DMS 273 treated with DMSO at 0.1 percent for 48 hours (cell line): ENCODE measurements around the gene KRTAP29-1.
"Not testable (repeated sequence)": the region's sequence is repeated elsewhere in the genome, so short reads cannot be mapped to it uniquely, and the experiment has no call there.

Source experiments
- DNase-seq: peaks from one replicate; lab custom pipeline; 2025; lab: John Stamatoyannopoulos, UW

Gene KRTAP29-1, protein sequence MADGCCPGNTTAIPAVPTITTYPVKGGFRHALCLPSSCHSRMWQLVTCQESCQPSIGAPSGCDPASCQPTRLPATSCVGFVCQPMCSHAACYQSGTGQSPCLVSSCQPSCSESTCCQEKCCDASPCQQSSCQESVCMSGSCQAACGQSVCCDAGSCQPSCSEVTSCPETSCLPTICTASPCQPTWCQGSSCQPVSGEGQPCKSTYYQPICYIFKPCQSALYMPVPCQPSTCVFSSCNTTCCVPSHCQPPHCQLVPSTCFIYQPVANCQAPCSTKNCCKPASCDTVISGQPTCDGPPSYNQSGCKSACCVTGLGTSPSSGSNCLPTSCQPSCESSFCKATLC

DNA sequence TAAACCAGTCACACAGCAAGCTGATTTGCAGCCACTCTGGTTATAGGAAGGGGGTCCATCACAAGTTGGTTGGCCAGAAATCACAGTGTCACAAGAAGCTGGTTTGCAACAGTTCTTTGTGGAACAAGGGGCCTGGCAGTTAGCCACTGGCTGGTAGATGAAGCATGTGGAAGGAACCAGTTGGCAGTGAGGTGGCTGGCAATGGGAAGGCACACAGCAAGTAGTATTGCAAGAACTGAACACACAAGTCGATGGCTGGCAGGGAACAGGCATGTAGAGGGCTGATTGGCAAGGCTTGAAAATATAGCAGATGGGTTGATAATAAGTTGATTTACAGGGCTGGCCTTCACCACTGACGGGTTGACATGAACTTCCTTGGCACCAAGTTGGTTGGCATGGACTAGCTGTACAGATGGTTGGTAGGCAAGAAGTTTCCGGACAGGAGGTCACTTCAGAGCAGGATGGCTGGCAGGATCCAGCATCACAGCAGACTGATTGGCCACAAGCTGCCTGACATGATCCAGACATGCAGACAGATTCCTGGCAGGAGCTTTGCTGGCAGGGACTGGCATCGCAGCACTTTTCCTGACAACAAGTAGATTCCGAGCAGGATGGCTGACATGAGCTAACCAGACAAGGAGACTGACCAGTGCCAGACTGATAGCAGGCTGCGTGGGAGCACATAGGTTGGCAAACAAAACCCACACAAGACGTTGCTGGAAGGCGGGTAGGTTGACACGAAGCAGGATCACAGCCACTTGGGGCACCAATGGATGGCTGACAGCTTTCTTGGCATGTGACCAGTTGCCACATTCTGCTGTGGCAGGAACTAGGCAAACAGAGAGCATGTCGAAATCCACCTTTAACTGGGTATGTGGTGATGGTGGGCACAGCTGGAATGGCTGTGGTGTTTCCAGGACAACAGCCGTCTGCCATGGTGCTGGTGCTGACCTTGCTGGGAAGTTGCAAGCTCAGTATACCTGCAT, at the start of gene KRTAP29-1:
TSS of gene KRTAP29-1 (minus strand) at position 936 of the 986 bp plus-strand sequence. CDS start at position 936, 0 bp downstream.
- peak; percentile 23 for DNase-seq

DNA sequence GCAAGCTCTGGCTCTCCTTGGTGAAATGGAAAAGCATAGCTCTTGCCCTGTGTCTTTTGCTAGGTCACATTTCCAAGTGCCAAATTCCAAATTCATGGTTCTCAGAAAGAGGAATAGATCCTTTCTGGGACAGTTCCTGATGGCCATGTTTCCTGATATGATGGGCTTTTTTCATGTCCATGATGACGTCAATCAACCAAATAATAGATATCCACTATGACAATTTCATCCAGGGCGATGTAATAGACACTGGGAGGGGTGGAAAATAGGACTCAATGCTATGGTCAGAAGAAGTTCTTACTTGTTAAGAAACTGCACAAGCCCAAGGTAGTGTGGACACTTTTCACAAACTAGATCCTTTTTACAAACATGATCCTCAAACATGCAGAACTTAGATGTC, 48.5 kb upstream of the KRTAP29-1 start:
- no peak for DNase-seq

DNA sequence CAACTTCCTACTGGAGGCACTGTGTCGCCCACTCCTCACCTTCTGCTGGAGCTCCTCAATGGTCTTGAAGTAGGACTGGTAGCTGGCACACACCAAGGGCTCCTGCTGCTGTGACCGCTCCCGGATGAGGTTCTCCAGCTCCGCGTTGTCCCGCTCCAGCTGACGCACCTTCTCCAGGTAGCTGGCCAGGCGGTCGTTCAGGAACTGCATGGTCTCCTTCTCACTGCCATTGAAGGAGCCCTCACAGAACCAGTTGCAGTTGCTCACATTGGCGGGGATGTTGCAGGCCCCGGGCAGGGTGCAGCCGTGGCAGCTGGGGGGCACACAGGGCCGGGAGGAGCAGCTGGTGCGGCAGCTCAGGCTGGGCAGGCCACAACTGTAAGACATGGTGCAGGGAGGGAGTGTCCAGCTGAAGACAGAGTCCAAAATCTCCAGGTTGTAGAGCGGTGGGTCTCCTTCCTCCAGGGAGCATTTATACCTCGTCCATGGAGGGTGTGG, 47.8 kb upstream of the KRTAP29-1 start, which contains the start of gene KRT33A:
TSS of gene KRT33A (minus strand) at position 448 of the 498 bp plus-strand sequence. CDS start at position 387, 61 bp downstream.
- DNase-seq: not testable (repeated sequence)

DNA sequence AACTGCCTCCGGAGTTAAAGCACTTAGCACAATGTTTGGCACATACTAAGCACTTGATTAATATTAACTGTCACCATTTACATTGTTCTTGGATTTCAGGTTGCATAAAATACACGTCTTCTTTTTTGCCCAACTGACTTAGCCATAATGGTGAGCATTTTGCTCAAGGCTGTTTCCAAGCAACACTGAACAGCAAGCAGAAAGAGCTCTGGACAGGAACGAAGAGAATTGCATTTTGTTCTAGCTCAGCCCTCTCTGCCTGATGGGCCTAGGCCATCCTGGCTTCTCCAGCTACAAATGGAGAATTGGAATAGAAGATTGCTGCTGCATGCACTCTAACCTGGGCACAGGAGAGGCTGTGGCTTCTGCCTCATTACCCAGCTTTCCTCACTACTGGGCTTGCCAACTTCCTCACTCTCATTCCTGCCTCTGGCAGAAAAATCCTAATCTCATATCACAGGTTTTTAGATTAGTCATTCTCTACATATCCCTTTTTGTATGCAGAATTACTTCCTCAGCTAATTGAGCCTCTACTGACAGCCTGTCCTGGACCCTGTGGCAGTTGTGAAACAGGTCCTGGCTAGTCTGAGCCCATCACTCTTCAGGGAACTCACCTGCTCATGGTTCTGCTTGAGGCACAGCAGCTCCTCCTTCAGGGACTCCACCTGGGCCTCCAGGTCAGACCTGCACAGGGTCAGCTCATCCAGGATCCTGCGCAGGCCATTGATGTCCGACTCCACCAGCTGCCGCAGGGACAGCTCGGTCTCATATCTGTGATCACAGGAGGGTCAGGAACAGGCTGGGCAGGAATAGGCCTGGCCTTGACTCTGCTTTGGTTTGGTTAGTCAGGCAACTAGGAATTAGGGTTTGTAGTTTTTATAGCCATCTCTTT, 45.5 kb upstream of the KRTAP29-1 start:
- DNase-seq: no peak

DNA sequence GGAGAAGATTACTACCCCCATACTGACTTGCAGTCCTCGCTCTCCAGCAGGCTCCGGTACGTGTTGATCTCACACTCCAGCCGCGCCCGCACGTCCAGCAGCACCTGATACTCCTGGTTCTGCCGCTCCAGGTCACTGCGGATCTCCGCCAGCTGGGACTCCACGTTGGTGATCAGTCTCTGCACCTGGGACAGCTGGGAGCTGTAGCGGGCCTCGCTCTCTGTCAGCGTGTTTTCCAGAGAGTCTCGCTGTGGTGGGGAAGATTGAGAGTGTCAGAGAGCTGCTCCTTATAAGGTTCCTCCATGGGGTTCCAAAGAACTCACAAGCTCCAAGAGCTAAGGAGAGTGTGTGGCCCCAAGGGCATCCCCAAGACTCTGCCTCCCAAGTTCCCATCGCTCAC, 43.8 kb upstream of the KRTAP29-1 start:
- DNase-seq: not testable (repeated sequence)

DNA sequence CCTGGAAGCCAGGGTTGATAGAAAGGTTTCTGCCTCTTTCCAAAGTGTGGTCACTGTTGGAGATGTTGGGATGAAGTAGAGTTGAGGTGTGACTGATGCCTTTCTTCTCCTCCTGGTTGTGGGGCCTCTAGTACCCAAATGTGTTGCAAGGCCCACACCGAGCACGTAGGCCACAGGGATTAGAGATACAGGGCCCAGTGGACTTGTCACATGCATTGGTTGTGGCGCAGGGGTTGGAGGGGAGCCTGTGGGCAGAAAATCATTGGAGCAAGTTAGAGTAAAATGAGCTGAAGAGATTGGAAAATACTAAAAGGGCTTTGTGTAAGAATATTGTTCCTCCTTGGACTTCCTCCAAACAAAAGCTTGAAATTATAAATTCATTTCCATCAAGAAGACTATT, 43.3 kb upstream of the KRTAP29-1 start:
- DNase-seq: no peak

DNA sequence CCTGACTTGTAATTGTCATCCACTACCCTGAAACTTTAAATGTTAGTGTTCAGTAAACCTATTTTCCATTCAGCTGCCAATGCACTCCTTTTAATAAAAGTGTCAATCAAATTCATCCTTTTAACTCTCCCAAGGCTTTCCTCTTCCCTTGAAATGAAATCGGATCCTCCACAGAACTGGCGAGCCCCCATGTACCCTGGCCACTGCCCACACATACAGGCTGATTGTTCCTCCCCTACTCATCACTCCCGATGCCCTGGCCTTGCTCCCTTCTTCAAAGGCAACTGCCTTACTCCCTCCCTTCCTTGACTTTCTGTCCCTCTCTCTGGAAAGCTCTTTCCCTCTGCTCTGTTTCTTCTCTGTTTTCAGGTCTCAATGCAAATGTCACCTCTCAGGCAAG, 40.4 kb upstream of the KRTAP29-1 start:
- DNase-seq: no peak

DNA sequence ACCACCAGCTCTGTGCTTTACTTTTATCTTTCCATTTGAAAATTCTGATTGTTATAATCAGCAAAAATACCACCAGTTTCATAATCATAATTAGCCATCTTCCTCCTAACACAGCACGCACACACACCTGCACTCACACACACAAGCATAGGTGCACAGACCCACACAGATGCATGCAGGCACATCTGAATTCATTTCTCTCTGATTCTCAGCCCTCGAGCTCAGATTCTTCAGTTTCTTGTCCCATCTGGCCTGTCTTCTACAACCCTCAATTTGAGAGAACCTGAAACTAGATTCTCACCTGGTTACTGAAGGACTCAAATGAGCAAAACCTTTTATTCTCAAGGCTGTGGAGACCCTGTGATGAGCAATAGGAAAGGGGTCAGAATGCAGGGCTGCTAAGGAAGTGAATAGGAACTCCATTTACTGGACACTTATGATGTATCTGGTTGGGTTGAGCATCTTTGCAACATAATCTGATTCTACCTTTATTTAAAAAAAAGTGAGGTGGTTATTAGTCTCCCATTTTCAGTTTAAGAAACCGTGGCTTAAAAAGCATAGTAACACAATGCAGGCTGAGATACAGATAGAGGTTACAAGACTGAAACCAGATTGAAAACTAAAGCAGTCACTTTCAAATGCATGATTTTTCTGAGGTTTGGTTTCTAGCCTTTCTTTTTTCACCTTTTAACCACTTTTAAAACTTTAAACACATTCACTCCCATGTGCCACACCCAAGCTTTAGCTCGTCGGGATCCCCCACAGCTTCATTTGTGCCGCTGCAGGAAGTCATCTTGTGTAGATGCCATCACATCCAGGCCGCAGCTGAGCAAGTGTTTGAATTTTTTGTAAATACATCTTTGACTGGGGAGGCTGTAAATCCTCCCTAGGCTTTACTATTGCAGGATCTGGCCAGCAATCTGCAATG, 38.5 kb upstream of the KRTAP29-1 start:
- no peak for DNase-seq

DNA sequence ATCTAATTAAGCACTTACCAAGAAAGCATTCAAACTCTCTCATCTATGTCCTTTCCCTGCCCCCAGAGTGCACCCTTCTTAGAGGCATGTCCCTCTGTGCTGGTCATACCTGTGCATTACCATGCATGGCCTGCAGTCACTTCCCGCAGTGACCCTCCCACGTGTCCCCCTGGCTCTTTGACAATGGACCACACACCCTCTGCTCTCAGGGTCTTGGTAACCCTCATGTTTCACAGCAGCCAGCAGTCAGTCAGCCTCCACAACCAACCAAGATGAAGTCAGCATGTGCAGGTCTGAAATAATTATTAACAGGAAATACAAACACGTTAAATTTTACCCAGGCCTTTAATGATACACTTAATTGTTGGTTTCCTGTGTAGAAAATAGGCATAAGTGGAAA, 37.8 kb upstream of the KRTAP29-1 start:
- DNase-seq: no peak

DNA sequence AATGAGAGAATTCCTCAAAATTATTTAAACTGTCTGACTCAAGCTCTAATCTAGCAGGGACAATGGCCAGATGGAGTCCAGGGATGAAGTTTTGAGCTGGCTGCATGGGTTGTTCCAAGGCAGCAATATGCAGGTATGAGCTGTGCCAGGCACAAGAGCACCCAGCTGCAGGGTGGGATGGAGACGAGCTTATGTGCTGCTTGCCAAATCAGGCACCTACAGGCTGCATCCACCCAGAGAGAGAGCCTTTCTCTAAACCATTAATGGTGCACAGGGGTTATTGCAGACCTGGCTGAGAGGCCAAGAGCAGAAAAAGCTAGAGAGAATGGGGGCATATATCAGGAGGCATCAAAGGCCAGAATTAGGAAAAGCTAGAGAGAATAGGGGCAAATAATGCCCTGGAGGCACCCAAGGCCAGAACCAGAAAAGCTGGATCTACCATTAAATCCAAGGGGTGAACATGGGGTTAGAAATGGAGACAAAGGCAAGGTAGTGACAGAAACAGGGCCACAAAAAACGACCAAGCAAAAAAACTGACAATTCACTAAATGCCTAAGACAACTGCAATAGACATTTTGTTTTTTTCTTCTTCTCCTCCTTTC, 37.0 kb upstream of the KRTAP29-1 start:
- DNase-seq: no peak

DNA sequence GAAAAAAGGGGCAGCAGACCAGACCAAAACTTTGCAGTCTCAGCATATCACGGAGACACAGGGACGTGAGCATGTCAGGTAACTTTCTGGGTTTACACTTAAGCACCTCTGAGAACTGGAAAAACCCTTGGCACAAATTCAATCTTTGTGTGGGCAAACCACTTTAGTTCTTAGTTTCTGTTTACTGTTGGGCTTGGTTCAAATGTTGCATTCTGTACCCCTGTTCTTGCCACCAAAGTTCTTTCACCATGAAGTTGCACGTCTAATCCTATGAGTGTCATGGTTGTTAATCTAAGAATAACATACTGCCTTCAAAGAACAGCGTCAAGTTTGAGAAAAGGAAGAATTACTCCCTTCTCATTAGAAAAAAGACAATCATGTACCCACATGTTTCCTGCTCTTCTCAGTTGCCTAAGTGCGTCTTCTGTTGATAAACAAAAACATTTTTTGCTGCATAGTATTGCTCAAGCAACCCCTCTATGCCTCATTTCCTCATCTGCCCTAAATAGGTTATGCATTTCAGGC, 36.4 kb upstream of the KRTAP29-1 start:
- no peak for DNase-seq

DNA sequence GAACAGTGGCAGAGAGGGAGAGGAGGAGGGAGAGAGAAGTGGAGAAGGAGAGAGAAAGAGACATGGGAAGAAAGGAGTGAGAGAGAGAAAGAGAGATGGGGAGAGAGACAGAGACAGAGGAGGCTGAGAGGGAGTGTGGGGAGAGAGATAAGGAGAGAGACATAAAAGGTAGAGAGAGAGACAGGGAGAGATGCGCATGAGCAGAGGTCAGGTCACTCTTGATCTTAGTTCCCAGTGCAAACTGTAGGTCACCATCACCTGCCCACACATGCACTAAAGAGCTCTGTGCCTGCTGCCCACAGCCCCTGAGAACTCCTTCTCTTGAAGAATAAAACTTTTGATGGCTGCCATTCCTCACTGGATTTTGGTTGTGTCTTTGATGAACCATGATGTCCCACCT, 33.1 kb upstream of the KRTAP29-1 start:
- DNase-seq: no peak

DNA sequence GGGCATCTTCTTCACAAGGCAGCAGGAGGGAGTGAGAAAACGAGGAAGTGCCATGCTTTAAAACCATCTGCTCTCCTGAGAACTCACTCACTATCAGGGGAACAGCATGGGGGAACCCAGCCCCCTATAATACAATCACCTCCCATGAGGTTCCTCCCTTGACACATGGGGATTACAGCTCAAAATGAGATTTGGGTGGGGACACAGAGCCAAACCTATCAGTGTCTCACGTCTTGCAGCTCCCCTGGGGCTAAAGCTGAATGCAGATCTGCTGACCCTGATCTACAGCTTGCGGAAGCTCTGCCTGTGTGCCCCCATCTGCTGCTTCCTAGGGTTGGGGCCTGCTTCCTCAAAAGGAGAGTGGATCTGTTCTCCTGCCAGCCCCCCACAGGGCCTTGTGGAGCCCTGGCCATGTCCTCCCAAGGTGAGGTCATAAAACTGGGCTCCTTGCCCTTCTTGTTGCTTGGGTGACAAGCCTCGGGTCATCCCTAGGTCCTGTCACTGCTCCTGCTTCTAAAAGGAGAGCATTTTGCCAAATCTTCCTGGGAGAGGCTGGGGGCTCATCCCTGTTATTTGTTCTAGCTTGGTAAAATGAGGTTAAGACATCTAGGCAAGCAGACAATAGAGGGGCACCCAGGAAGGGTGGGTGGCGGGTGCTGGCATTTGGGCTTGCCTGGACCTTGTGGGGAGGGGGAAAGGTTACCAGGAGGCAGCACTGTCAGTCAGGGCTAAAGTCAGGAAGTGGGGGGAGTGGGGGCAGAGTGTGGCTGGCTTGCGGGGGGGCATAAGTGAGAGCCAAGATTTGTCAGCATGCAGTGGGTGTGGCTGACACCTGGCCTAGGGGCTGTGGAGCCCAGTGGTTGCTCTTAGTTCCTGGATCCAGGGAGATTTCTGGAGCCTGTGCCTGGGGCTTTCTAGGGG, 32.0 kb upstream of the KRTAP29-1 start:
- no peak for DNase-seq

DNA sequence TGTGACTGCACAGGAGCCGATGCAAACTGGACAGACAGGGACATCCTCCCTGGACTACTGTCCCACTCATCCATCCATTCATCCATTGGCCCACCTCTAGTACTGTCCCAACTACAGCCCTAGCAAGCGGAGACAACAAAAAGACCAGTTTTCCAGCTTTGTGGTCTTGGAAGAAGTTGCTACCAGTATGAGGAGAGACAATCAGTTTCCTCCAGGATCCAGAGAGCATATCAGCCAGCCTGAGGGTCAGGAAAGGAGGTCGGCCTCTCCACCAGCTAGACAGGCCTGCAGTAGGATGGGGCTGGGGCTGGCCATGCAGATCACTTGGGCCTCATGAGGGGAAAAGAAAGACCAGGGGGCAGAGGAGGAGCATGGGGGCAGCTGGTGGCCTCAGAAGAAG, 31.2 kb upstream of the KRTAP29-1 start:
- no peak for DNase-seq

DNA sequence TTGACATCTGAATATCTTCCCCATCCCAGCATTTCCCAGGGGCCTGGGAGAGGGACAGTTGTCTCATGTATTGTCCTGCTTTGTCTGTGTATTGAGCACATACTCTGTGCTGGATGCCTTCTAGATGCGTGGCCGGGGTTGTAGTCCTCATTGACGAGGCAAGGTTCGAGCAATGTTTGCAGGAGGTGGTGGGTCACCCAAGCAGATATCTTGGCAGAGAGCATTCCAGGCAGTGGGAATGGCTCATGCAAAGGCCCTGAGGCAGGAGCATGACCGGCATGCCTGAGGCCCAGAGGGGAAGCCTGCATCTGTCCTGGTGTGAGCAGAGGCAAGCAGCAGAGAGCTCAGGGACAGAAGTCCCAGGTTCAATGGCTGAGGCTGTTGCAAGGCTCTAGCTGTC, 30.4 kb upstream of the KRTAP29-1 start:
- no peak for DNase-seq

DNA sequence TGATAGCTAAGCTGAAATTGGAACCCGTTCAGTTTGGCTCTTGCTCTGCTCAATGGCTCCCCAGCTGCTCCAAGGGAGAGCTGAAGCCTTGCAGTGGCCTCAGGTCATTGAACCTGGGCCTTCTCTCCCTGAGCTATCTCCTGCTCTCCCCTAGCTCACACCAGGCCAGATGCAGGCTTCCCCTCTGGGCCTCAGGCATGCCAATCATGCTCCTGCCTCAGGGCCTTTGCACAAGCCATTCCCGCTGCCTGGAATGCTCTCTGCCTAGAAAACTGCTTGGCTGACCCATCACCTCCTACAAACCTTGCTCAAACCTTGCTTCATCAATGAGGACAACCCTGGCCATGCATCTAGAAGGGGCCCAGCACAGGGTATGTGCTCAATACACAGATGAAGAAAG, 29.6 kb upstream of the KRTAP29-1 start:
- DNase-seq: no peak

DNA sequence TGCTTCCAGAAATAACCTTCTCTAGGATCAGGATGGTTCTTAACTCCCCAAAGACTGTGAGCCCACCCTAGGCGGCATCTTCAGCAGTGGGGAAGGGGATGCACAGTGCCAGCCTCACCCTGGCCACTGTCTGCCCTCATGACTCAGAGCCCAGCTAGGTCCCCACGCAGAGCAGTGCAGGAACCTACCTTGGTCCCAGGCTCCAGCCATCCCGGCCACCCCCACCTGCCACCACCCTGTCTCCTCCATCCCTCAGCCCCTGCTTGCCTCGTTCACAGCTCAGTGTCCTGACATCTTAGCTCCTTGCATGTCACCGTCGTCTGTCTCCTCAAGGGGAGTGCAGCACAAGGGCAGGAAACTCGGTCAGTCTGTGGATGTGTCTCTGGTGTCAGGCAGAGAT, 29.0 kb upstream of the KRTAP29-1 start:
- no peak for DNase-seq

DNA sequence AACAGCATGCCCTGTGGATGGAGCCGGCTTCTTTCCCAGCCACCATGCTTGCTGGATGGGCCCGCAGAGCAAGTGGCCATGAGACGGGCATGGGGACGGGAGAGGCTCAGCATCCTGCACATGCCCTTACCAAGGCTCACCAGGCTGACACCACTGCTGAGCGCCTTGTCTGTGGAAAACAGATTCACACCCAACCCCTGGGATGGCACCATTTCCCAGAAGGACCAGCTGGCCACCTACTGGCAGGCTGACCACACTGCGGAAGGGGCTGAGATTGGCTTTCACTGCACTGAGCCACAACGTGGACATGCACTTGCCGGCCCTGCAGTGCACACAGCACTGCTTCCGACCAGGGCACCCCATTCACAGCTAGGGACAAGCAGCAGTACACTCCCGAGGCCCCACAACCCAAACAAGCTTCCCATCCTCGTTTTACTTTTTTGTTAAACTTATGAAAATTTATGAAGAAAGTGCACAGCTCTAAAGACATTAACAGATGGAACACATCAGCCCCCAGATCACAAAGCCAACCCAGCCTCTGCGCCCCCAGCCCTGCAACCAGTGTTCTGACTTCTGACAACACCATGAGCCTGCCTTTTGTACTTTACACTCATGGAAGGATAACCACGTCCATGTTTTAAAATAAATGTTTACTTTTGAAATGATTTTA, 26.8 kb upstream of the KRTAP29-1 start:
- no peak for DNase-seq
